ENCODE results near the gene APBA1. TPM values are rescaled to one million over a fixed set of nuclear protein-coding genes. Genes with fewer than 3 reads are reported as not detected.

The APBA1 gene
- total RNA-seq, 4 donors from 2014 or later = 3.9 to 16.0 (median 6.6) TPM

GRCh38 chr9:69657269-69657668 lies 14.9 kb downstream of the APBA1 start:
- TF ChIP-seq, protein P1, sequence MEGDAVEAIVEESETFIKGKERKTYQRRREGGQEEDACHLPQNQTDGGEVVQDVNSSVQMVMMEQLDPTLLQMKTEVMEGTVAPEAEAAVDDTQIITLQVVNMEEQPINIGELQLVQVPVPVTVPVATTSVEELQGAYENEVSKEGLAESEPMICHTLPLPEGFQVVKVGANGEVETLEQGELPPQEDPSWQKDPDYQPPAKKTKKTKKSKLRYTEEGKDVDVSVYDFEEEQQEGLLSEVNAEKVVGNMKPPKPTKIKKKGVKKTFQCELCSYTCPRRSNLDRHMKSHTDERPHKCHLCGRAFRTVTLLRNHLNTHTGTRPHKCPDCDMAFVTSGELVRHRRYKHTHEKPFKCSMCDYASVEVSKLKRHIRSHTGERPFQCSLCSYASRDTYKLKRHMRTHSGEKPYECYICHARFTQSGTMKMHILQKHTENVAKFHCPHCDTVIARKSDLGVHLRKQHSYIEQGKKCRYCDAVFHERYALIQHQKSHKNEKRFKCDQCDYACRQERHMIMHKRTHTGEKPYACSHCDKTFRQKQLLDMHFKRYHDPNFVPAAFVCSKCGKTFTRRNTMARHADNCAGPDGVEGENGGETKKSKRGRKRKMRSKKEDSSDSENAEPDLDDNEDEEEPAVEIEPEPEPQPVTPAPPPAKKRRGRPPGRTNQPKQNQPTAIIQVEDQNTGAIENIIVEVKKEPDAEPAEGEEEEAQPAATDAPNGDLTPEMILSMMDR (IDR thresholded peaks at IDR 0.05; ENCODE audit: low read depth) = no peak

DNA sequence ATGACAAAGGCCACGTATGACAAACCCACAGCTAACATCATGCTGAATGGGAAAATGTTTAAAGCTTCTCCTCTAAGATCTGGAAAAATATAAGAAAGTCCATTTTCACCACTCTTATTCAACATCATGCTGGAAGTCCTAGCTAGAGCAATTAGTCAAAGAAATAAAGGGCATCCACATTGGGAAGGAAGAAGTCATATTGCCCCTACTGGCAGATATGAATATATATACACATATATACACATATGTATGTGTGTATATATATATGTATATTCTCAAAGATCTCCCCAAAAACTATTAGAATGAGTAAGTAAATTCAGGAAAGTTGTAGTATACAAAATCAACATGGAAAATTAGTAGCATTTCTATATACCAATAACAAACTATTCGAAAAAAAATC lies 17.1 kb downstream of the APBA1 start:
- TF ChIP-seq, protein P1 (IDR thresholded peaks at IDR 0.05; ENCODE audit: low read depth) = no peak

DNA sequence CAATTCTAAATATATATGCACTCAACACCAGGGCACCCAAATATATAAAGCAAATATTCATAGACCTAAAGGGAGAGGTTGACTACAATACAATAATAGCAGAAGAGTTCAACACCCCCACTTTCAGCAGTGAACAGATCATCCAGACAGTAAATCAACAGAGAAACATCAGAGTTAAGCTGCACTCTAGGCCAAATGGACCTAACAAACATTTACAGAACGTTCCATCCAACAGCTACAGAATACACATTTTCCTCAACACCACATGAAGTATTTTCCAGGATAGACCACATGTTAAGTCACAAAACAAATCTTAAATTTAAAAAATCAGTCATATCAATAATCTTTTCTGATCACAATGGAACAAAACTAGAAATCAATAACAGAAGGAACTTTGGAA lies 18.9 kb downstream of the APBA1 start:
- TF ChIP-seq, protein P1 (IDR thresholded peaks at IDR 0.05; ENCODE audit: low read depth) = no peak

- TF ChIP-seq, protein P1 (IDR thresholded peaks at IDR 0.05; ENCODE audit: low read depth) = no peak
Observed at GRCh38 chr9:69649566-69650250, 22.5 kb downstream of the APBA1 start.

- TF ChIP-seq, protein P1 (IDR thresholded peaks at IDR 0.05; ENCODE audit: low read depth) = no peak
Observed at GRCh38 chr9:69647804-69648203, 24.4 kb downstream of the APBA1 start.

GRCh38 chr9:69646810-69647209 lies 25.4 kb downstream of the APBA1 start:
- TF ChIP-seq, protein P1 (IDR thresholded peaks at IDR 0.05; ENCODE audit: low read depth) = no peak

DNA sequence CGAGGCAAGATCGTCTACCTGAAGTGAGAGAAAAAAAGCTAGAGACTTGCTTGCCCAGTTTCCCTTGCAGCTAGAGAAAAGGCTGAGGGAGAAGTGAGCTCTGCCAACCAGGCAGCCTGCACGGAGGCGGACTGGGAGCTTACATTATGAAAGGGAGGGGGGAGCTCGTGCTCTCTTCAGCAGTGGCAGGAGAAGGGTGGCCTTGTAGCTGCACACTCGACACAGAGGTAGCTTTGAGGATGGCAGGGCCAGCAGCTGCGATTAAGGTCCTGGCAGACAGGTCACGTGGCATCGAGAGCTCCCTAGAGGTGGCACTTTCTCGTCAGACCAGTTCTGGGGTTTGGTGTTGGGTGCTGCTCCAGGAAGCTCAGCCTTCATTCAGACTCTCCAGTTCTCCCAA lies 26.7 kb downstream of the APBA1 start:
- TF ChIP-seq, protein P1 (IDR thresholded peaks at IDR 0.05; ENCODE audit: low read depth) = no peak
